ENCODE results near the gene ST6GAL1.

Gene ST6GAL1

DNA sequence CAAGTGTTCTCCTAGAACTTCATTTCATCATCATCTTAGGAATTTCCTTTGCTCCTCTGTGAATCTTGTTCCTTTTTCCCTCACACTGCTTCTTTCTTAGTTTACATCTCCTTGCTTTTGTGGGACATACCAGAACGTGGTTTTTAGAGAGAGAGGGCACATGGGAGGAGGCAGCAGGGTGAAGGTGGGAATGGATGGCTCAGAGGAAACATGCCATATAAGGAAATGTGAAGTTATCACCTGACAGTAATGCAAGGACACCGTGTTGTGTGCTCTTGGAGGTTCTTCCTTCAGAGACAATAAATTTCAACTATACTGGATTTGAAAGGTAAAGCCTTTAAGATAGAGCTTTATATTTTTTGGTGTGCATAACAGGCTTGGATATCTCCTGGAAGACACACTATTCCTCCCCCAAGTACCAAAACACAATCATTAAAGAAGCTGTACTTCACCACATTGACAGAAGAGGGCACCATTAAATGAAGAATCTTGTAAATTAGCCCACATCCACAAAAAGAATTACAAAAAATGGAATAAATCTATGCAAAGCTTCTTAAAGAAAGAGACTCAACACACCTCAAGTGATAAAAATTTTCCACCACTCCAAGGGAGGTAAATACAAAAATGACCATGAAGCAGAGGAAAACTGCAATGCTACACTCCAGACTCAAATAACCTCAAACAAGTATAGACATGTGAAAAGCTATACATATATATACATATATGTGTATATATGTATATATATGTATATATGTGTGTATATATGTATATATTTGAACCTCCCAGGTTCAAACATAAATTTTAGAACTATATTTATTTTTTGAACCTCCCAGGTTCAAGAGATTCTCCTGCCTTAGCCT lies 182.8 kb downstream of the ST6GAL1 start:
- TF ChIP-seq, protein P1, sequence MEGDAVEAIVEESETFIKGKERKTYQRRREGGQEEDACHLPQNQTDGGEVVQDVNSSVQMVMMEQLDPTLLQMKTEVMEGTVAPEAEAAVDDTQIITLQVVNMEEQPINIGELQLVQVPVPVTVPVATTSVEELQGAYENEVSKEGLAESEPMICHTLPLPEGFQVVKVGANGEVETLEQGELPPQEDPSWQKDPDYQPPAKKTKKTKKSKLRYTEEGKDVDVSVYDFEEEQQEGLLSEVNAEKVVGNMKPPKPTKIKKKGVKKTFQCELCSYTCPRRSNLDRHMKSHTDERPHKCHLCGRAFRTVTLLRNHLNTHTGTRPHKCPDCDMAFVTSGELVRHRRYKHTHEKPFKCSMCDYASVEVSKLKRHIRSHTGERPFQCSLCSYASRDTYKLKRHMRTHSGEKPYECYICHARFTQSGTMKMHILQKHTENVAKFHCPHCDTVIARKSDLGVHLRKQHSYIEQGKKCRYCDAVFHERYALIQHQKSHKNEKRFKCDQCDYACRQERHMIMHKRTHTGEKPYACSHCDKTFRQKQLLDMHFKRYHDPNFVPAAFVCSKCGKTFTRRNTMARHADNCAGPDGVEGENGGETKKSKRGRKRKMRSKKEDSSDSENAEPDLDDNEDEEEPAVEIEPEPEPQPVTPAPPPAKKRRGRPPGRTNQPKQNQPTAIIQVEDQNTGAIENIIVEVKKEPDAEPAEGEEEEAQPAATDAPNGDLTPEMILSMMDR (conservative IDR thresholded peaks at IDR 0.05), result peak; percentile 81
- TF ChIP-seq ZFX (IDR thresholded peaks at IDR 0.05), result no peak
- H3K27ac ChIP-seq, result no peak overlapping the region

DNA sequence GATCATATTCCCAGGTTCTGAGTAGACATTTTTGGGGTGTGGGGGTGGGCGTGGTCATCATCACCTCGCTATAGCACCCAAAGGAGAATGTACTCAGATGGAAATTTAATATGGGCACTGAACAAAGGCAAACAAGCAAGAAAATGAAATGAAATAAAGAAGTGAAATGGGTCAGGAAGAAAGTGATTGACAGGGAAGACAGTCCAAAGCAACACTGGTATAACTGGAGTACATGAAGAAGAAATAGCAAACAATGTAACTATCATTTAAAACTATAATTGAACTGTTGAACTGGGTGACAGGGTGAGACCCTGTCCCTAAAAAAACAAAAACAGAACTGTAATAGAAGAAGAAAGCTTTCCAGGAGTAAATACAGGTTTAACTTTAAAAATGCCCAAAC lies 184.2 kb downstream of the ST6GAL1 start:
- TF ChIP-seq, protein P1 (conservative IDR thresholded peaks at IDR 0.05), result no peak
- no peak for TF ChIP-seq ZFX (IDR thresholded peaks at IDR 0.05)
- H3K27ac ChIP-seq, result no peak overlapping the region

DNA sequence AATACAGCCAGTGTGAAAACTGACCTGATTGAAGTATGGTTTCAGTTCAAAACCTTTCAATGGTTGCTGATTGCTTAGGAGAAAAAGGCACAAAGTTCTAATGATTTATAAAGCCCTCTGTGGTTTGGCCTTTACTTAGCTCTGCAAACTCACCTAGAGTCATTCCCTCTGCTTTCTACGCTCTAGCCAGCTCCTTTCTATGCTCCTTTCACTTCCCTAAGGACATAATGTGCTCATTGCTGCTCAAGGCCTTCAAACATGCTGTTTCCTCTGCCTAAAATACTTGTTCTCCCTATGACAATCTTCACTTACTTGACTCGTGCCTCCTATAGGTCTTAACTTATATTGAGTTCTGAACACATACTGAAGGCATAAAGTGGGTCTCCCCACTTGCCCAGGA lies 190.0 kb downstream of the ST6GAL1 start:
- TF ChIP-seq ZFX (IDR thresholded peaks at IDR 0.05), result no peak
- TF ChIP-seq, protein P1 (conservative IDR thresholded peaks at IDR 0.05), result no peak
- H3K27ac ChIP-seq, result no peak overlapping the region

DNA sequence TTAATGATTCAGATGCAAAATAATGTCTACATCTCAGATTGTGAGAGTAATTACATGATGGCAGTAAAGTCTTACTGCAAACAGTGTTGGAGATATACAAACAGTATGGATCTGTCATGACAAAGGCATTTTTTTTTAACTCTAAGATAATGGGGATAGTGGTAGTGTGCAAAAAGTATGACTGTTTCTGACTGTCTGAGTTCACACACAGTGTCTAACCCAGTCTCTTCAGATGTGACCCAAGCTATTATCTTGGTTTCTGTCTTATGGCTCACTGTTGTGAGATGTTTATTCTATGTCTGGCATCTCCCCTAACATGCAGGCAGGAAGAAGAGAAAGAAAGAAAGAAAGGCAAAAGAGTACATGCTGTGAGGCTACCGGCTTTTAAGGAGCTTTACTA lies 191.9 kb downstream of the ST6GAL1 start:
- no peak for TF ChIP-seq ZFX (IDR thresholded peaks at IDR 0.05)
- TF ChIP-seq, protein P1 (conservative IDR thresholded peaks at IDR 0.05), result no peak

DNA sequence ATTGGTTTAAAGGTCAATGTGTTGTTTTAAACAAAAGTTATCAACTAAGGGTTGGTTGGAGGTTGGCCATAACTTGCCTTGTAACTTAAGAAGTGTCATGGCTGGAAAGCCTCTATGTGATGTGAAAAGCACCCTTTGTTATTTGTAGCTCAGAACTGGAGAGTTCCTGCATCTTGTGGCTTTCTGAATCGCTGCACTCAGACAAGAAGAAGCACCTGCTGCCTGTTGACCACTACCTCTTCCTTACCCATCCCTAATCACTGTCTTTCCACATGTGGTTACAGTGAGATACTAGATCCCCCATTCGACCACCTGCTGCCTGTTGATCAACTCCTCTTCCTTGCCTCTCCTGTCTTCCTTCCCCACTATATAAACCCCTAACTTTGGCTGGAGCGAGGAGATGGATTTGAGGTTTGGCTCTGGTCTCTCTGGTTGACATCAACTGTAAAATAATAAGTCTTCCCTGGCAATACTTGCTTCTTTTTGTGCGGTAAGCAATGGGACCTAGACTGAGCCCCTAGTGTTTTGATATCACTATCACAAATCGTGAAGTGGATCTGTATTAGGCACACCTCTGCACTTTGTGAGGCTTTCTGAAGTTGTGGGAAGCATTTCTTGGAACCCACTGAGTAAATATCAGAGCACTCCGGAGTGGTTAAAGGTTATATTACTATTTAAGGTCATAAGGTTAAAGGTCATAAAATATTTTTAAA lies 195.1 kb downstream of the ST6GAL1 start:
- TF ChIP-seq, protein P1 (conservative IDR thresholded peaks at IDR 0.05), result no peak
- TF ChIP-seq ZFX (IDR thresholded peaks at IDR 0.05), result no peak
- H3K27ac ChIP-seq, result no peak overlapping the region

More for the DNA sequence above, 191.9 kb downstream of the ST6GAL1 start:
- H3K27ac ChIP-seq, result no peak overlapping the region
